ENCODE results near the gene TMEM234.
"Not testable (repeated sequence)": the region's sequence is repeated elsewhere in the genome, so short reads cannot be mapped to it uniquely, and the experiment has no call there.

The TMEM234 gene

DNA sequence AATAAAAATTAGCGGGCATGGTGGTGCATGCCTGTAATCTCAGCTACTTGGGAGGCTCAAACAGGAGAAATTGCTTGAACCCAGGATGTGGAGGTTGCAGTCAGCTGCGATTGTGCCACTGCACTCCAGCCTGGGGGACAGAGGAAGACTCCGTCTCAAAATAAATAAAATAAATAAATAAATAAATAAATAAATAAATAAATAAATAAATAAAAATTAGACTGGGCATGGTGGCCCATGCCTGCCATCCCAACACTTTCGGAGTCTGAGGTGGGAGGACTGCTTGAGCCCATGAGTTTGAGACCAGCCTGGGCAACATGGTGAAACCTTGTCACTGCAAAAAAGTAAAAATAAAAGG lies 41.1 kb upstream of the TMEM234 start:
- H3K79me1 ChIP-seq (ENCODE audit: low read length); H2BK5ac ChIP-seq (ENCODE audit: low read length); DNase-seq; H3K27ac ChIP-seq (ENCODE audit: low read depth, low read length); H2BK15ac ChIP-seq (replicated peaks; ENCODE audit: low read depth); H3K27me3 ChIP-seq (ENCODE audit: insufficient read depth, low read length, poor library complexity); H3K4ac ChIP-seq (ENCODE audit: low read depth, low read length); H4K8ac ChIP-seq (ENCODE audit: low read depth, low read length); H3K23ac ChIP-seq (ENCODE audit: low read length); H4K5ac ChIP-seq (ENCODE audit: low read length); H3K4me2 ChIP-seq (ENCODE audit: low read length); H3K56ac ChIP-seq (ENCODE audit: low read length); H3K9ac ChIP-seq (ENCODE audit: low read length); H2BK120ac ChIP-seq (ENCODE audit: low read depth, low read length); H3K79me2 ChIP-seq (ENCODE audit: control insufficient read depth, insufficient read depth, low read length); H3K4me1 ChIP-seq (ENCODE audit: control insufficient read depth, low read depth, low read length); H3K18ac ChIP-seq (ENCODE audit: low read length); H3K36me3 ChIP-seq (ENCODE audit: control insufficient read depth, insufficient read depth, low read length); H2AK5ac ChIP-seq (ENCODE audit: low read length); H3K4me3 ChIP-seq (ENCODE audit: low read length): not testable (repeated sequence)
- WGBS (ENCODE audit: extremely low coverage, insufficient coverage, low lambda C conversion rate) = no CpG with 5 or more reads among the region's 4 CpGs

DNA sequence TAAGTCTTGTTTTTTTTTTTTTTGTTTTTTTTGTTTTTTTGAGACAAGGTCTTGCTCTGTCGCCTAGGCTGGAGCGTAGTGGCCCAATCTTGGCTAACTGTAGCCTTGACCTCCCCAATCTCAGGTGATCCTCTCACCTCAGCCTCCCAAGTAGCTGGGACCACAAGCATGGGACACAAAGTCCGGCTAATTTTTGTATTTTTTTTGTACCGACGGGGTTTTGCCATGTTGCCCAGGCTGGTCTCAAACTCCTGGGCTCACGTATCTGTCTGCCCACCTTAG lies 35.0 kb upstream of the TMEM234 start:
- Histone ChIP-seq H3K4me2 (ENCODE audit: low read length) (no peak overlapping the region), H2BK5ac (ENCODE audit: low read length) (no peak overlapping the region), H3K4me3 (ENCODE audit: low read length) (no peak overlapping the region), H2BK15ac (replicated peaks; ENCODE audit: low read depth) (no peak overlapping the region), H3K56ac (ENCODE audit: low read length) (no peak overlapping the region), H3K27me3 (ENCODE audit: insufficient read depth, low read length, poor library complexity) (no peaks in the 10 kb centered on the region), H3K18ac (ENCODE audit: low read length) (no peak overlapping the region), H2AK5ac (ENCODE audit: low read length) (no peak overlapping the region), H4K8ac (ENCODE audit: low read depth, low read length) (no peak overlapping the region), H3K27ac (ENCODE audit: low read depth, low read length) (no peak overlapping the region), H4K5ac (ENCODE audit: low read length) (no peak overlapping the region), H3K4ac (ENCODE audit: low read depth, low read length) (no peak overlapping the region), H3K23ac (ENCODE audit: low read length) (no peak overlapping the region), H3K4me1 (ENCODE audit: control insufficient read depth, low read depth, low read length) (no peaks in the 10 kb centered on the region), H2BK120ac (ENCODE audit: low read depth, low read length) (no peak overlapping the region), H3K79me2 (ENCODE audit: control insufficient read depth, insufficient read depth, low read length) (no peaks in the 10 kb centered on the region), H3K36me3 (ENCODE audit: control insufficient read depth, insufficient read depth, low read length) (no peaks in the 10 kb centered on the region), H3K79me1 (ENCODE audit: low read length) (no peaks in the 10 kb centered on the region), H3K9ac (ENCODE audit: low read length) (no peak overlapping the region)
- no CpG with 5 or more reads among the region's 6 CpGs for WGBS (ENCODE audit: extremely low coverage, insufficient coverage, low lambda C conversion rate)
- no peak for DNase-seq

DNA sequence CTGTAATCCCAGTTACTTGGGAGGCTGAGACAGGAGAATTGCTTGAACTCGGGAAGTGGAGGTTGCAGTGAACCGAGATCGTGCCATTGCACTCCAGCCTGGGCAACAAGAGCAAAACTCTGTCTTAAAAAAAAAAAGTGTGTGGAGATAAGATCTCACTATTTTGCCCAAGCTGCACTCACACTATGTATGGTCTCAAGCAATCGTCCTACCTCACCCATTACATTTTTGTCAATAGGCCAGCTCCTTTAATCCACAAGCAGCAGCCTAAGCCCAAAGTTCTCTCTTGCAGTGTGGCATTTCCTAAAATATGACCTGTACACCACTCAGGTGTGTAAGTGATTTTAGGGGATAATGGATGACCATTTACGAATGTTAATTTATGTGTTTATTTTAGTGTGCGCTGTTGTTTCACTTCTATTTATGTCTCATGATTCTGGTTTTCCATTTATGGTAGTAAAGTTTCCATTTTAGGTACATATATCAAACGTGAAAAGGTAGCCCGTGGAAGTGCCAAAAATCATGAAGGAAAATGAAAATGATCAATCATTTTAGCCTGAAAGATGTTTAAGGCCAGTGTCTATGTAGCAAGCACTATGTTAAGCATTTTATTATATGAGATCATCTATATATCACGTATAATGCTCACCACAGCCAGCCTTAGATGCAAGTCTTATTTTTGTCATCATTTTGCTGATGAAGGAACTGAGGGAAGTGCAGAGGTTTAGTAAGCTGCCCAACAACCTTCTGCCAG lies 34.5 kb upstream of the TMEM234 start:
- no peak for DNase-seq
- no peak overlapping the region for H4K8ac ChIP-seq (ENCODE audit: low read depth, low read length)

DNA sequence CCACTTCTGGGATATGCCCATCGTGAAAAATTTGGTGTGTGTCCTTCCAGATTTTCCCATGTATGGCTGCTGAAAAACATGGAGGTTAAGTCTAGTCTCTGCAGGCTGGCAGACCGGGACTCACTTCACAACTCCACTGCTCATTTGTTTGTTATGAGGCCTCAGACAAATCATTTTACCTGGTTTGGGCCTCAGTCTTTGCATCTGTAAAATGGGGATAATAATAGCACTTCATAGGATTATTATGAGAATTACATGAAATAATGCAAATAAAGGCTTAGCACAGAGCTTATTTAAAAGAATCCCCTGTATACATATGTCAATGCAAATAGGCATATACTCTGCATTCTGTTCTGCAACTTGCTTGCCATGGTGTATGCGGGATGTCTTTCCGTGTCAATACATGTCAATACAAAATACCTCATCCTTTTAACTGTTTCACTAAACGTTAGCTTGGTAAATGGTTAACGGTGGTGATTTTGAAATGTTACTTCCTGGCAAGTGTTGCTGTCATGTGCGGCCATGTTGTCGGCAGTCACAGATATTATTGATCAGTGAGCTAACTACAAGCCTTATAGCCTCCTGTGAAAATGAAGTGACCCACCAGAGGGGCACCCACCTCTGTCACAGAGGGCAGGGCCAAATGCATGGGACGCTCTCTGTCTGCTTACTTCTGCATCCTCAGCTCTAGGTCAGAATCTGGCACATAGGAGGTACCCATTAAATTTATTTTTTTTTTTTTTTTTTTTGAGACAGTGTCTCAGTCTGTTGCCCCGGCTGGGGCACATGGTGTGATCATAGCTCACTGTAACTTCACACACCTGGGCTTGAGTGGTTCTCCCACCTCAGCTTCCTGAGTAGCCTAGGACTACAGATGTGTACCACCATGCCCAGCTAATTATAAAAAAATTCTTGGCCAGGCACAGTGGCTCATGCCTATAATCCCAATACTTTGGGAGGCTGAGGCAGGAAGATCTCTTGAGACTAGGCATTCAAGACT lies 33.2 kb upstream of the TMEM234 start:
- Histone ChIP-seq H3K18ac (ENCODE audit: low read length) (no peak overlapping the region), H3K4me1 (ENCODE audit: control insufficient read depth, low read depth, low read length) (no peaks in the 10 kb centered on the region), H3K79me1 (ENCODE audit: low read length) (no peaks in the 10 kb centered on the region), H4K8ac (ENCODE audit: low read depth, low read length) (no peak overlapping the region), H3K56ac (ENCODE audit: low read length) (no peak overlapping the region), H3K23ac (ENCODE audit: low read length) (no peak overlapping the region), H3K79me2 (ENCODE audit: control insufficient read depth, insufficient read depth, low read length) (no peaks in the 10 kb centered on the region), H2BK5ac (ENCODE audit: low read length) (no peak overlapping the region), H2BK15ac (replicated peaks; ENCODE audit: low read depth) (no peak overlapping the region), H3K36me3 (ENCODE audit: control insufficient read depth, insufficient read depth, low read length) (no peaks in the 10 kb centered on the region), H3K4ac (ENCODE audit: low read depth, low read length) (no peak overlapping the region), H3K4me3 (ENCODE audit: low read length) (no peak overlapping the region), H3K9ac (ENCODE audit: low read length) (no peak overlapping the region), H2BK120ac (ENCODE audit: low read depth, low read length) (no peak overlapping the region), H3K27ac (ENCODE audit: low read depth, low read length) (no peak overlapping the region), H4K5ac (ENCODE audit: low read length) (no peak overlapping the region), H3K4me2 (ENCODE audit: low read length) (no peak overlapping the region), H3K27me3 (ENCODE audit: insufficient read depth, low read length, poor library complexity) (no peaks in the 10 kb centered on the region), H2AK5ac (ENCODE audit: low read length) (no peak overlapping the region)
- no peak for DNase-seq
- no CpG with 5 or more reads among the region's 10 CpGs for WGBS (ENCODE audit: extremely low coverage, insufficient coverage, low lambda C conversion rate)

More for the DNA sequence above, 34.5 kb upstream of the TMEM234 start:
- H3K4me3 ChIP-seq (ENCODE audit: low read length) = no peak overlapping the region
- no peaks in the 10 kb centered on the region for H3K79me1 ChIP-seq (ENCODE audit: low read length)
- no peaks in the 10 kb centered on the region for H3K79me2 ChIP-seq (ENCODE audit: control insufficient read depth, insufficient read depth, low read length)
- no peak overlapping the region for H3K9ac ChIP-seq (ENCODE audit: low read length)
- no peak overlapping the region for H2BK120ac ChIP-seq (ENCODE audit: low read depth, low read length)
- H3K4ac ChIP-seq (ENCODE audit: low read depth, low read length) = no peak overlapping the region
- no peak overlapping the region for H3K4me2 ChIP-seq (ENCODE audit: low read length)
- no peak overlapping the region for H4K5ac ChIP-seq (ENCODE audit: low read length)
- H3K4me1 ChIP-seq (ENCODE audit: control insufficient read depth, low read depth, low read length) = no peaks in the 10 kb centered on the region
- no peak overlapping the region for H3K27ac ChIP-seq (ENCODE audit: low read depth, low read length)
- H3K23ac ChIP-seq (ENCODE audit: low read length) = no peak overlapping the region
- H2BK15ac ChIP-seq (replicated peaks; ENCODE audit: low read depth) = no peak overlapping the region
- no peak overlapping the region for H3K56ac ChIP-seq (ENCODE audit: low read length)
- H3K27me3 ChIP-seq (ENCODE audit: insufficient read depth, low read length, poor library complexity) = no peaks in the 10 kb centered on the region
- H3K18ac ChIP-seq (ENCODE audit: low read length) = no peak overlapping the region
- no peaks in the 10 kb centered on the region for H3K36me3 ChIP-seq (ENCODE audit: control insufficient read depth, insufficient read depth, low read length)
- no peak overlapping the region for H2AK5ac ChIP-seq (ENCODE audit: low read length)
- WGBS (ENCODE audit: extremely low coverage, insufficient coverage, low lambda C conversion rate) = no CpG with 5 or more reads among the region's 9 CpGs
- H2BK5ac ChIP-seq (ENCODE audit: low read length) = no peak overlapping the region

DNA sequence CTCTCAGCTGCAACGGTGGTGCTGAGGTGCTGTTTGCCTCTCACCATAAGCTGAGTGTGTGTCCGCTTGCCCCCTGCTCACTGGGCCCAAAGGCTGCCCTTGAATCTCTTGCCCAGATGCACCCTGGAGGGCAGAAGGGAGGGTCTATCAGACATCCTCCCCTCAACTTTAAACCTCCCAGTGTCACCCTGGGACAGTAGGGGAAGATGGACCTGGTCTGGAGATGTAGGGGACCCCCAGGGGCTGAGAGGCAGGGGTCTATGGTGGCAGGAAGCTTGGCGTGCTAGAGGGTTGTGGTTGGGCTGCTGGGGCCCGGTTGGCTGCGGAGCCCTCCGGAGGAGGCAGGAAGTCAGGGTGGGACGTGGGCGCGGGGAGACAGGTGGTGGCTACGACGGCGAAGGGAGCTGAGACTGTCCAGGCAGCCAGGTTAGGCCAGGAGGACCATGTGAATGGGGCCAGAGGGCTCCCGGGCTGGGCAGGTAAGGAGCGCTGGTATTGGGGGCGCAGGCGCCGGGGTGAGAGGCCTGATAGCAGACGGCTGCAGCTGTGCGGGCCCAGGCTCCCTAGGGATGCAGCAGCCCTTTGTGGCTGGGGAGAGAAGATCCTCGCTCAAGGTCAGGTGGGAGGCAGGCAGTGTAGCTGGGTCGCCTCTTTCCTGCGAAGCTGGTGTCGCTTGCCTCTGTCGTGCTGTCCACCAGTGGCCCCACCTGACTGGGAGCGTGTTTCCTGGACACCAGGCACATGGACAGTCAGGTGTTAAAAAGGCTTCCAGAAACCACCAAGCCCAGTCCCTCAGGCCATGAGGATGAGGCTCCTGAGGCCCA lies 29.0 kb upstream of the TMEM234 start, which contains the start of gene LCK:
Gene LCK (plus strand): TSS at position 373 of the 824 bp plus-strand sequence. CDS start 23,065 bp downstream, outside the sequence.
- Histone ChIP-seq H3K27ac (ENCODE audit: low read depth, low read length) (no peak within 1 kb of the TSS), H3K4me2 (ENCODE audit: low read length) (no peak within 1 kb of the TSS), H3K4me3 (ENCODE audit: low read length) (no peak within 1 kb of the TSS), H3K4ac (ENCODE audit: low read depth, low read length) (no peak within 1 kb of the TSS), H3K18ac (ENCODE audit: low read length) (no peak within 1 kb of the TSS), H3K23ac (ENCODE audit: low read length) (no peak within 1 kb of the TSS), H3K36me3 (ENCODE audit: control insufficient read depth, insufficient read depth, low read length) (no peaks in the 10 kb centered on the region), H2AK5ac (ENCODE audit: low read length) (no peak within 1 kb of the TSS), H3K79me1 (ENCODE audit: low read length) (no peaks in the 10 kb centered on the region), H3K4me1 (ENCODE audit: control insufficient read depth, low read depth, low read length) (peaks cover 1% of the 10 kb centered on the region), H3K9ac (ENCODE audit: low read length) (no peak within 1 kb of the TSS), H3K56ac (ENCODE audit: low read length) (peak within 1 kb of the TSS; percentile 28), H4K5ac (ENCODE audit: low read length) (no peak within 1 kb of the TSS), H3K79me2 (ENCODE audit: control insufficient read depth, insufficient read depth, low read length) (no peaks in the 10 kb centered on the region), H2BK15ac (replicated peaks; ENCODE audit: low read depth) (no peak within 1 kb of the TSS), H3K27me3 (ENCODE audit: insufficient read depth, low read length, poor library complexity) (no peaks in the 10 kb centered on the region), H2BK120ac (ENCODE audit: low read depth, low read length) (no peak within 1 kb of the TSS), H2BK5ac (ENCODE audit: low read length) (no peak within 1 kb of the TSS), H4K8ac (ENCODE audit: low read depth, low read length) (no peak within 1 kb of the TSS)
- no peak for DNase-seq
- WGBS (ENCODE audit: extremely low coverage, insufficient coverage, low lambda C conversion rate) = no CpG with 5 or more reads among the region's 25 CpGs

Measured in mesendoderm (in vitro differentiated cells).